HepG2 (cell line): Measurements from ENCODE around the gene ADAMTSL4. TPM values are rescaled to one million over a fixed set of nuclear protein-coding genes. Genes with fewer than 3 reads are reported as not detected.

Experiments used
- ATAC-seq: fragments of 200-7000 bp; cut with Tn5 transposase; 3 replicates; pipeline ENCODE4 v1.9.1; 2020; ENCODE audit warnings: mild to moderate bottlenecking, moderate library complexity
- BruUV-seq: library from RNA; stranded (reverse); fragments of 400-500 nt; replicated peaks from 2 replicates; lab custom pipeline; 2021; lab: Mats Ljungman, UMichigan
- CTCF ChIA-PET: fragments of 300-600 bp; formaldehyde crosslinking; extraction: SDS; loops from one replicate; lab custom pipeline; 2021; ENCODE audit warnings: low total read pairs, inconsistent platforms, low intra/inter-chr PET ratio; lab: Yijun Ruan, JAX
- POLR2A ChIA-PET: fragments of 350-600 bp; sonication (Branson Sonifier 250); formaldehyde crosslinking; loops from one replicate; lab custom pipeline; 2020; ENCODE audit warnings: antibody characterized with exemption, inconsistent platforms; lab: Yijun Ruan, JAX
- DNase-seq: peaks from one replicate; pipeline ENCODE4 v3.0.0-alpha.2; 2015; ENCODE audit warnings: low spot score
- FAIRE-seq: peaks from 3 replicates; lab custom pipeline; 2011; peaks lifted over from hg19 to GRCh38; lab: Jason Lieb, UNC
- H2AFZ ChIP-seq: one replicate; pipeline ENCODE4 v1.6.1; 2011; ENCODE audit warnings: low read length, inconsistent platforms
- H3K27ac ChIP-seq: fragments of 300-600 bp; 3 replicates; pipeline ENCODE4 v1.8.0; 2011; ENCODE audit warnings: mixed run types, mild to moderate bottlenecking, mixed read lengths, low read length, inconsistent platforms; ENCODE audit not compliant: insufficient read depth; ENCODE audit errors: extremely low read length
- H3K27me3 ChIP-seq, 2 experiments: fragments of 200-600 bp in 1 of 2; 2 replicates in 1 of 2; 3 replicates in 1 of 2; pipeline versions ENCODE4 v1.6.0 to v1.8.0; 2011; ENCODE audit warnings: low read length in 2 of 2, mild to moderate bottlenecking in 2 of 2, moderate library complexity in 2 of 2, inconsistent platforms in 1 of 2; ENCODE audit not compliant: insufficient read depth in 2 of 2, control insufficient read depth in 1 of 2
- H3K36me3 ChIP-seq, 2 experiments: fragments of 200-600 bp in 1 of 2; replicated peaks in 1 of 2; 2 replicates in 1 of 2; 3 replicates in 1 of 2; pipeline versions ENCODE4 v1.5.1 to v1.8.0; 2011; ENCODE audit warnings: low read length in 2 of 2, inconsistent platforms in 1 of 2; ENCODE audit not compliant: insufficient read depth in 2 of 2, control insufficient read depth in 1 of 2
- H3K4me1 ChIP-seq: 2 replicates; pipeline ENCODE4 v1.5.1; 2012; ENCODE audit warnings: low read length, inconsistent platforms; ENCODE audit not compliant: insufficient read depth
- H3K4me2 ChIP-seq: 2 replicates; pipeline ENCODE4 v1.6.0; 2011; ENCODE audit warnings: low read depth, low read length, inconsistent platforms
- H3K4me3 ChIP-seq, 3 experiments: fragments of 200-600 bp in 1 of 3; sonication (generic), shearing (Covaris generic) in 1 of 3; replicated peaks in 1 of 3; 2 replicates each; pipeline ENCODE4 v1.5.1; 2011 to 2016; ENCODE audit warnings: low read length in 3 of 3, inconsistent platforms in 2 of 3, low read depth in 2 of 3, mild to moderate bottlenecking in 2 of 3, control low read depth in 1 of 3, mixed read lengths in 1 of 3; ENCODE audit not compliant: insufficient read depth in 1 of 3
- H3K79me2 ChIP-seq: one replicate; pipeline ENCODE4 v1.6.1; 2011; ENCODE audit warnings: low read length, inconsistent platforms; ENCODE audit not compliant: insufficient read depth
- H3K9ac ChIP-seq: 2 replicates; pipeline ENCODE4 v1.6.0; 2011; ENCODE audit warnings: mild to moderate bottlenecking, low read depth, low read length, inconsistent platforms; ENCODE audit not compliant: insufficient read depth
- H3K9me3 ChIP-seq: 2 replicates; pipeline ENCODE4 v1.5.1; 2012; ENCODE audit warnings: mild to moderate bottlenecking, low read length
- H4K20me1 ChIP-seq: 2 replicates; pipeline ENCODE4 v1.6.0; 2011; ENCODE audit warnings: inconsistent platforms, mild to moderate bottlenecking, low read length, moderate library complexity; ENCODE audit not compliant: insufficient read depth
- FOSL2 ChIP-seq: sonication (generic); formaldehyde crosslinking; IDR thresholded peaks from 2 replicates; pipeline ENCODE4 v1.4.0; 2020; ENCODE audit warnings: missing genetic modification reagents
- FOXP1 ChIP-seq, 2 experiments: fragments of 450-650 bp in 1 of 2; IDR thresholded peaks; 2 replicates each; pipeline ENCODE4 v1.6.1; 2017 to 2018; ENCODE audit warnings: antibody characterized with exemption in 1 of 2
- ISL2 ChIP-seq: sonication (generic); formaldehyde crosslinking; IDR thresholded peaks from 2 replicates; pipeline ENCODE4 v1.5.0; 2020; ENCODE audit warnings: missing genetic modification reagents
- JUND ChIP-seq: sonication (generic); formaldehyde crosslinking; IDR thresholded peaks from 2 replicates; pipeline ENCODE4 v1.8.0; 2022; ENCODE audit warnings: mild to moderate bottlenecking, missing genetic modification reagents
- KDM3A ChIP-seq: IDR thresholded peaks from 2 replicates; pipeline ENCODE4 v1.6.1; 2018; ENCODE audit warnings: low read depth, missing compliant biosample characterization
- LCORL ChIP-seq, 2 experiments: fragments of 450-650 bp in 1 of 2; sonication (generic) in 1 of 2; formaldehyde crosslinking in 1 of 2; IDR thresholded peaks; 2 replicates each; pipeline versions ENCODE4 v1.5.0 to v1.6.1; 2017 to 2020; ENCODE audit warnings: antibody characterized with exemption in 1 of 2, missing genetic modification reagents in 1 of 2
- PITX1 ChIP-seq: sonication (generic); formaldehyde crosslinking; IDR thresholded peaks from 2 replicates; pipeline ENCODE4 v1.5.1; 2020; ENCODE audit warnings: mild to moderate bottlenecking, missing genetic modification reagents
- POLR2AphosphoS2 ChIP-seq: IDR thresholded peaks from 2 replicates; pipeline ENCODE4 v1.6.1; 2011; ENCODE audit warnings: low read depth, low read length, improper control_type of control experiment
- PPARG ChIP-seq: conservative IDR thresholded peaks from 2 replicates; pipeline ENCODE4 v1.6.1; 2016; ENCODE audit warnings: missing biosample characterization, missing genetic modification reagents
- RXRB ChIP-seq: IDR thresholded peaks from 2 replicates; pipeline ENCODE4 v1.6.1; 2016; ENCODE audit warnings: borderline replicate concordance, missing genetic modification reagents, missing compliant biosample characterization
- YEATS2 ChIP-seq: sonication (generic); formaldehyde crosslinking; IDR thresholded peaks from 2 replicates; pipeline ENCODE4 v1.4.0; 2020; ENCODE audit warnings: missing genetic modification reagents, borderline replicate concordance
- ZNF709 ChIP-seq: sonication (generic); formaldehyde crosslinking; IDR thresholded peaks from 2 replicates; pipeline ENCODE4 v1.5.0; 2020; ENCODE audit warnings: mild to moderate bottlenecking, missing genetic modification reagents
- ZNF724P ChIP-seq: sonication (generic); formaldehyde crosslinking; IDR thresholded peaks from 2 replicates; pipeline ENCODE4 v1.8.0; 2022; ENCODE audit warnings: missing genetic modification reagents, borderline replicate concordance
- WGBS: methylation state at CpG from one replicate; pipeline ENCODE4 v1.1.6; 2017; ENCODE audit warnings: low lambda C conversion rate; 5-methylcytosine and 5-hydroxymethylcytosine counted together
- in situ Hi-C: cut with HindIII; loops from 2 replicates; pipeline ENCODE4 v1.10.0; 2017; ENCODE audit warnings: low pct_unique_long_range_greater_than_20kb; ENCODE audit not compliant: extremely low pct_ligation_motif_present
- intact Hi-C: fragments of 100-400 bp; cut with micrococcal nuclease; formaldehyde crosslinking; loops from one replicate; pipeline ENCODE4 v1.10.0; 2022; ENCODE audit not compliant: unreplicated experiment
- polyA plus RNA-seq, 8 experiments: library from polyadenylated mRNA; depleted of rRNA in 3 of 8; stranded (reverse) in 7 of 8; unstranded in 1 of 8; fragments of >200 nt; fragmentation: Illumina TruSeq in 4 of 8; extraction: Trizol in 4 of 8; gene quantifications; 2 replicates each; pipeline versions ENCODE4 v1.2.1 to v1.2.3, GENCODE V29; 2011 to 2016; ENCODE audit warnings: low read depth in 4 of 8, missing spikeins in 1 of 8, mixed read lengths in 1 of 8; ENCODE audit not compliant: insufficient read depth in 1 of 8
- total RNA-seq, 5 experiments: library from RNA; depleted of rRNA; stranded (reverse); fragments of >200 nt; fragmentation: Illumina TruSeq; extraction: Trizol; gene quantifications; 2 replicates each; pipeline ENCODE4 v1.2.3, GENCODE V29; 2016; ENCODE audit warnings: low read depth in 1 of 5
- TF ChIP-seq, protein P1 (sequence below): sonication (generic); formaldehyde crosslinking; IDR thresholded peaks from 2 replicates; pipeline ENCODE4 v1.8.0; 2022; ENCODE audit warnings: low read depth, missing genetic modification reagents
- TF ChIP-seq, protein P2 (sequence below): sonication (generic); formaldehyde crosslinking; IDR thresholded peaks from 2 replicates; pipeline ENCODE4 v1.9.0; 2021; ENCODE audit warnings: missing genetic modification reagents, mild to moderate bottlenecking, borderline replicate concordance
- TF ChIP-seq, protein P3 (sequence below): sonication (generic); formaldehyde crosslinking; IDR thresholded peaks from 2 replicates; pipeline ENCODE4 v1.4.0; 2020; ENCODE audit warnings: missing genetic modification reagents, low read depth, mild to moderate bottlenecking, borderline replicate concordance
- TF ChIP-seq, protein P4 (sequence below): sonication (generic); formaldehyde crosslinking; IDR thresholded peaks from 2 replicates; pipeline ENCODE4 v1.4.0; 2020; ENCODE audit warnings: low read depth, missing genetic modification reagents

The ADAMTSL4 gene
- total and polyA plus RNA-seq, 2 of the 13 experiments (the other 11 are each of a cell fraction or from before 2014, with no cell fraction given): 3.9 to 16.4 TPM

DNA sequence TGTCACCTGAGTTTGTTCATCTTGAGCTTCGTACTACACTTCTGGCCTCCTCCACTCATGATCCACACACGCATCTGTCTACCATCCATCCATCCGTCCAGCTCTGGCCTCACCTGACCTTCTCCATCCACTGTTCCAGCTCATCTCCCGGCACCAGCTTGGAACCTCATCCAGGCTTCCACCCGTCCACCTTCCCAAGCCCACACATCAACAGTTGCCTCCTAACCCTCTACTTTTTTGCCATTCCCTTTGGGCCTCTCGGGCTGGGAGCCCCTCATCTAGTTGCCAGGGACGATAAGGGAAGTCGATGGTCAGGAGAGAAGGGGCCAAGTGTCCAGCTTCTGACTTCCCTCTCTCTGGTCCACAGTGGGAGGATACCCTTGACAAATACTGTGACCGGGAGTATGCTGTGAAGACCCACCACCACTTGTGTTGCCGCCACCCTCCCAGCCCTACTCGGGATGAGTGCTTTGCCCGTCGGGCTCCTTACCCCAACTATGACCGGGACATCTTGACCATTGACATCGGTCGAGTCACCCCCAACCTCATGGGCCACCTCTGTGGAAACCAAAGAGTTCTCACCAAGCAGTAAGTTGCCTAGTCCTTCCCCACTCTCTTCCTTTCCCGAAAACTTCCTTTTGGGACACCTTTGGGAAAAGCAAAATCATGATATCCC is 37.1 kb upstream of the ADAMTSL4 start:
- H3K4me1 ChIP-seq: peaks cover 25% of the 10 kb centered on the region
- H3K27ac ChIP-seq: no peak overlapping the region
- no peaks in the 10 kb centered on the region; a peak in 1 of 5 replicates for H3K27me3 ChIP-seq
- no peak overlapping the region for H2AFZ ChIP-seq
- ATAC-seq: no peak
- BruUV-seq: no TSS peak
- H3K79me2 ChIP-seq: no peaks in the 10 kb centered on the region
- 89% methylated on average over 15 of the region's 17 CpGs for WGBS
- intact Hi-C loops (no loop called here), in situ Hi-C loops (no loop called here)
- H4K20me1 ChIP-seq: no peaks in the 10 kb centered on the region
- H3K4me2 ChIP-seq: no peak overlapping the region
- no peaks in the 10 kb centered on the region for H3K9me3 ChIP-seq
- no peak for FAIRE-seq
- ChIA-PET POLR2A (interaction anchor here (1.0 kb wide), 1 partner anchor 25 kb away, joined by 3 read pairs; the partner anchor contains the start of gene TARS2), CTCF (no interaction called here)
- no peak overlapping the region for H3K4me3 ChIP-seq
- TF ChIP-seq YEATS2 (CRISPR knock-in tag) (no peak), ZNF709 (CRISPR knock-in tag) (no peak), LCORL (IDR thresholded peaks at IDR 0.05) (no peak), LCORL (CRISPR knock-in tag; IDR thresholded peaks at IDR 0.05) (no peak), FOXP1 (IDR thresholded peaks at IDR 0.05) (no peak), FOXP1 (CRISPR knock-in tag; IDR thresholded peaks at IDR 0.05) (no peak), PPARG (CRISPR knock-in tag) (no peak), ISL2 (CRISPR knock-in tag) (no peak), PITX1 (CRISPR knock-in tag) (no peak), JUND (CRISPR knock-in tag) (no peak), KDM3A (CRISPR knock-in tag) (no peak), ZNF724P (CRISPR knock-in tag) (no peak), POLR2AphosphoS2 (no peak), FOSL2 (CRISPR knock-in tag) (no peak), RXRB (CRISPR knock-in tag) (no peak)
- TF ChIP-seq, protein P1, sequence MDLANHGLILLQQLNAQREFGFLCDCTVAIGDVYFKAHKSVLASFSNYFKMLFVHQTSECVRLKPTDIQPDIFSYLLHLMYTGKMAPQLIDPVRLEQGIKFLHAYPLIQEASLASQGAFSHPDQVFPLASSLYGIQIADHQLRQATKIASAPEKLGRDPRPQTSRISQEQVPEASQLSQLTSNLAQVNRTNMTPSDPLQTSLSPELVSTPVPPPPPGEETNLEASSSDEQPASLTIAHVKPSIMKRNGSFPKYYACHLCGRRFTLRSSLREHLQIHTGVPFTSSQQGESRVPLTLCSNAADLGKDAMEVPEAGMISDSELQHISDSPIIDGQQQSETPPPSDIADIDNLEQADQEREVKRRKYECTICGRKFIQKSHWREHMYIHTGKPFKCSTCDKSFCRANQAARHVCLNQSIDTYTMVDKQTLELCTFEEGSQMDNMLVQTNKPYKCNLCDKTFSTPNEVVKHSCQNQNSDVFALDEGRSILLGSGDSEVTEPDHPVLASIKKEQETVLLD: no peak
- TF ChIP-seq, protein P2, sequence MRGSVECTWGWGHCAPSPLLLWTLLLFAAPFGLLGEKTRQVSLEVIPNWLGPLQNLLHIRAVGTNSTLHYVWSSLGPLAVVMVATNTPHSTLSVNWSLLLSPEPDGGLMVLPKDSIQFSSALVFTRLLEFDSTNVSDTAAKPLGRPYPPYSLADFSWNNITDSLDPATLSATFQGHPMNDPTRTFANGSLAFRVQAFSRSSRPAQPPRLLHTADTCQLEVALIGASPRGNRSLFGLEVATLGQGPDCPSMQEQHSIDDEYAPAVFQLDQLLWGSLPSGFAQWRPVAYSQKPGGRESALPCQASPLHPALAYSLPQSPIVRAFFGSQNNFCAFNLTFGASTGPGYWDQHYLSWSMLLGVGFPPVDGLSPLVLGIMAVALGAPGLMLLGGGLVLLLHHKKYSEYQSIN (CRISPR knock-in tag): no peak
- TF ChIP-seq, protein P3, sequence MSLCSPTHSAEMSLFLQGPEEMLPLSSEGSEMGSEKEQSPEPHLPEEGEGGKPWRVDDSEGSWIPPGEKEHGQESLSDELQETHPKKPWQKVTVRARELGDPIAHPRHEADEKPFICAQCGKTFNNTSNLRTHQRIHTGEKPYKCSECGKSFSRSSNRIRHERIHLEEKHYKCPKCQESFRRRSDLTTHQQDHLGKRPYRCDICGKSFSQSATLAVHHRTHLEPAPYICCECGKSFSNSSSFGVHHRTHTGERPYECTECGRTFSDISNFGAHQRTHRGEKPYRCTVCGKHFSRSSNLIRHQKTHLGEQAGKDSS (CRISPR knock-in tag): no peak
- TF ChIP-seq, protein P4, sequence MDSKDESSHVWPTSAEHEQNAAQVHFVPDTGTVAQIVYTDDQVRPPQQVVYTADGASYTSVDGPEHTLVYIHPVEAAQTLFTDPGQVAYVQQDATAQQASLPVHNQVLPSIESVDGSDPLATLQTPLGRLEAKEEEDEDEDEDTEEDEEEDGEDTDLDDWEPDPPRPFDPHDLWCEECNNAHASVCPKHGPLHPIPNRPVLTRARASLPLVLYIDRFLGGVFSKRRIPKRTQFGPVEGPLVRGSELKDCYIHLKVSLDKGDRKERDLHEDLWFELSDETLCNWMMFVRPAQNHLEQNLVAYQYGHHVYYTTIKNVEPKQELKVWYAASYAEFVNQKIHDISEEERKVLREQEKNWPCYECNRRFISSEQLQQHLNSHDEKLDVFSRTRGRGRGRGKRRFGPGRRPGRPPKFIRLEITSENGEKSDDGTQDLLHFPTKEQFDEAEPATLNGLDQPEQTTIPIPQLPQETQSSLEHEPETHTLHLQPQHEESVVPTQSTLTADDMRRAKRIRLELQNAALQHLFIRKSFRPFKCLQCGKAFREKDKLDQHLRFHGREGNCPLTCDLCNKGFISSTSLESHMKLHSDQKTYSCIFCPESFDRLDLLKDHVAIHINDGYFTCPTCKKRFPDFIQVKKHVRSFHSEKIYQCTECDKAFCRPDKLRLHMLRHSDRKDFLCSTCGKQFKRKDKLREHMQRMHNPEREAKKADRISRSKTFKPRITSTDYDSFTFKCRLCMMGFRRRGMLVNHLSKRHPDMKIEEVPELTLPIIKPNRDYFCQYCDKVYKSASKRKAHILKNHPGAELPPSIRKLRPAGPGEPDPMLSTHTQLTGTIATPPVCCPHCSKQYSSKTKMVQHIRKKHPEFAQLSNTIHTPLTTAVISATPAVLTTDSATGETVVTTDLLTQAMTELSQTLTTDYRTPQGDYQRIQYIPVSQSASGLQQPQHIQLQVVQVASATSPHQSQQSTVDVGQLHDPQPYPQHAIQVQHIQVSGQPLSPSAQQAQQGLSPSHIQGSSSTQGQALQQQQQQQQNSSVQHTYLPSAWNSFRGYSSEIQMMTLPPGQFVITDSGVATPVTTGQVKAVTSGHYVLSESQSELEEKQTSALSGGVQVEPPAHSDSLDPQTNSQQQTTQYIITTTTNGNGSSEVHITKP: no peak
- peaks cover 2 to 3% of the 10 kb centered on the region in 2 experiments; a peak in 1 of 5 replicates for H3K36me3 ChIP-seq
- no peak for DNase-seq
- no peak overlapping the region for H3K9ac ChIP-seq
